ENCODE data around the gene AGFG2. TPM values are rescaled to one million over a fixed set of nuclear protein-coding genes. Genes with fewer than 3 reads are reported as not detected.

AGFG2 gene
- total and polyA plus RNA-seq, 2 of the 13 experiments (the other 11 are each of a cell fraction or from before 2014, with no cell fraction given) = 125 to 132 TPM

- TF ChIP-seq SNAPC4 (CRISPR knock-in tag; IDR thresholded peaks at IDR 0.05) (no peak), MAX (IDR thresholded peaks at IDR 0.05) (no peak), KDM5A (IDR thresholded peaks at IDR 0.05; ENCODE audit: borderline replicate concordance, low read length) (0 out of 2 replicates have a peak, but pooled peaks have one; percentile 37), ZNF414 (CRISPR knock-in tag; IDR thresholded peaks at IDR 0.05) (no peak), RNF219 (CRISPR knock-in tag; IDR thresholded peaks at IDR 0.05) (no peak), ZIK1 (CRISPR knock-in tag; IDR thresholded peaks at IDR 0.05; ENCODE audit: borderline replicate concordance, low read depth) (no peak)
- TF ChIP-seq, protein P1, sequence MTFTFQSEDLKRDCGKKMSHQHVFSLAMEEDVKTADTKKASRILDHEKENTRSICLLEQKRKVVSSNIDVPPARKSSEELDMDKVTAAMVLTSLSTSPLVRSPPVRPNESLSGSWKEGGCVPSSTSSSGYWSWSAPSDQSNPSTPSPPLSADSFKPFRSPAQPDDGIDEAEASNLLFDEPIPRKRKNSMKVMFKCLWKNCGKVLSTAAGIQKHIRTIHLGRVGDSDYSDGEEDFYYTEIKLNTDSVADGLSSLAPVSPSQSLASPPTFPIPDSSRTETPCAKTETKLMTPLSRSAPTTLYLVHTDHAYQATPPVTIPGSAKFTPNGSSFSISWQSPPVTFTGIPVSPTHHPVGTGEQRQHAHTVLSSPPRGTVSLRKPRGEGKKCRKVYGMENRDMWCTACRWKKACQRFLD (CRISPR knock-in tag; IDR thresholded peaks at IDR 0.05; ENCODE audit: borderline replicate concordance) = peak; percentile 48; the same call in 1 of the 2 replicates
- TF ChIP-seq, protein P2, sequence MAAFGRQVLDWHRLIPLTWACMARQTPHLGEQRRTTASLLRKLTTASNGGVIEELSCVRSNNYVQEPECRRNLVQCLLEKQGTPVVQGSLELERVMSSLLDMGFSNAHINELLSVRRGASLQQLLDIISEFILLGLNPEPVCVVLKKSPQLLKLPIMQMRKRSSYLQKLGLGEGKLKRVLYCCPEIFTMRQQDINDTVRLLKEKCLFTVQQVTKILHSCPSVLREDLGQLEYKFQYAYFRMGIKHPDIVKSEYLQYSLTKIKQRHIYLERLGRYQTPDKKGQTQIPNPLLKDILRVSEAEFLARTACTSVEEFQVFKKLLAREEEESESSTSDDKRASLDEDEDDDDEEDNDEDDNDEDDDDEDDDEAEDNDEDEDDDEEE (CRISPR knock-in tag; IDR thresholded peaks at IDR 0.05) = 0 out of 2 replicates have a peak, but pooled peaks have one; percentile 71
Observed at GRCh38 chr7:100612730-100613390, 73.9 kb downstream of the AGFG2 start (continued).
